GM12892 (cell line): Measurements from ENCODE around the gene PTGER3.

Experiments used
- POLR2A ChIP-seq: IDR thresholded peaks from 2 replicates; pipeline ENCODE4 v1.6.1; 2011; ENCODE audit warnings: low read depth, low read length, control low read depth
- TAF1 ChIP-seq: IDR thresholded peaks from 2 replicates; pipeline ENCODE4 v1.6.1; 2011; ENCODE audit warnings: low read depth, mild to moderate bottlenecking, control low read depth, low read length, borderline replicate concordance

GRCh38 chr1:71039661-71040262 lies 7.9 kb downstream of the PTGER3 start:
- TF ChIP-seq POLR2A (no peak), TAF1 (no peak)
